MCF 10A (cell line): ENCODE measurements around the gene THPO. TPM values are rescaled to one million over a fixed set of nuclear protein-coding genes. Genes with fewer than 3 reads are reported as not detected.
A peak's percentile ranks its signal among the peaks of the same experiment; 100 is the strongest.

ENCODE experiments used
- BruUV-seq: library from RNA; stranded (reverse); fragments of 400-500 nt; replicated peaks from 2 replicates; lab custom pipeline; 2021; lab: Mats Ljungman, UMichigan
- CTCF ChIA-PET: fragments of 300-600 bp; sonication (Branson Sonifier 250); formaldehyde crosslinking; extraction: SDS; loops from one replicate; lab custom pipeline; 2021; ENCODE audit warnings: antibody characterized with exemption, inconsistent platforms; lab: Yijun Ruan, JAX
- POLR2A ChIA-PET: fragments of 300-600, 350-650 bp; sonication (Branson Sonifier 250); formaldehyde crosslinking; extraction: SDS; loops from one replicate; lab custom pipeline; 2020; ENCODE audit warnings: antibody characterized with exemption, inconsistent platforms; lab: Yijun Ruan, JAX
- DNase-seq: peaks from one replicate; pipeline ENCODE4 v3.0.0-alpha.2; 2018; ENCODE audit not compliant: unreplicated experiment
- H3K27ac Mint-ChIP-seq: one replicate; pipeline ENCODE4 v1.8.0; 2022; ENCODE audit warnings: mild to moderate bottlenecking, low read depth, mixed read lengths; ENCODE audit not compliant: unreplicated experiment
- H3K27me3 Mint-ChIP-seq: one replicate; pipeline ENCODE4 v1.8.0; 2022; ENCODE audit warnings: mixed read lengths; ENCODE audit not compliant: insufficient read depth, unreplicated experiment
- H3K36me3 Mint-ChIP-seq: one replicate; pipeline ENCODE4 v1.8.0; 2022; ENCODE audit warnings: mild to moderate bottlenecking, moderate library complexity, mixed read lengths; ENCODE audit not compliant: insufficient read depth, unreplicated experiment
- H3K4me1 Mint-ChIP-seq: one replicate; pipeline ENCODE4 v1.8.0; 2022; ENCODE audit warnings: mixed read lengths; ENCODE audit not compliant: insufficient read depth, unreplicated experiment
- H3K4me3 Mint-ChIP-seq: one replicate; pipeline ENCODE4 v1.8.0; 2022; ENCODE audit warnings: mild to moderate bottlenecking, moderate library complexity, mixed read lengths; ENCODE audit not compliant: unreplicated experiment
- H3K9me3 Mint-ChIP-seq: one replicate; pipeline ENCODE4 v1.8.0; 2022; ENCODE audit warnings: mixed read lengths; ENCODE audit not compliant: unreplicated experiment
- intact Hi-C: fragments of 100-400 bp; cut with micrococcal nuclease; formaldehyde crosslinking; loops from 2 replicates; pipeline ENCODE4 v1.14.1; 2022
- total RNA-seq: library from RNA; stranded (reverse); gene quantifications from 2 replicates; pipeline ENCODE4 v1.2.3, GENCODE V29; 2022
- TF ChIP-seq, protein P1 (sequence below): fragments of 200-600 bp; IDR thresholded peaks from one replicate; pipeline ENCODE4 v1.8.0; 2022; ENCODE audit warnings: antibody characterized with exemption, mild to moderate bottlenecking; ENCODE audit not compliant: unreplicated experiment

The THPO gene
- total RNA-seq, 1 experiment from 2014 or later = not detected

- ChIA-PET POLR2A (interaction anchor here (0.6 to 2.0 kb wide), 2 partner anchors 22 to 24 kb away, joined by 3 to 4 read pairs; no protein-coding TSS in a partner anchor), CTCF (interaction anchor here (1.2 to 2.0 kb wide), 2 partner anchors 16 to 33 kb away, joined by 3 to 8 read pairs; no protein-coding TSS in a partner anchor)
- DNase-seq = no peak
- TF ChIP-seq, protein P1, sequence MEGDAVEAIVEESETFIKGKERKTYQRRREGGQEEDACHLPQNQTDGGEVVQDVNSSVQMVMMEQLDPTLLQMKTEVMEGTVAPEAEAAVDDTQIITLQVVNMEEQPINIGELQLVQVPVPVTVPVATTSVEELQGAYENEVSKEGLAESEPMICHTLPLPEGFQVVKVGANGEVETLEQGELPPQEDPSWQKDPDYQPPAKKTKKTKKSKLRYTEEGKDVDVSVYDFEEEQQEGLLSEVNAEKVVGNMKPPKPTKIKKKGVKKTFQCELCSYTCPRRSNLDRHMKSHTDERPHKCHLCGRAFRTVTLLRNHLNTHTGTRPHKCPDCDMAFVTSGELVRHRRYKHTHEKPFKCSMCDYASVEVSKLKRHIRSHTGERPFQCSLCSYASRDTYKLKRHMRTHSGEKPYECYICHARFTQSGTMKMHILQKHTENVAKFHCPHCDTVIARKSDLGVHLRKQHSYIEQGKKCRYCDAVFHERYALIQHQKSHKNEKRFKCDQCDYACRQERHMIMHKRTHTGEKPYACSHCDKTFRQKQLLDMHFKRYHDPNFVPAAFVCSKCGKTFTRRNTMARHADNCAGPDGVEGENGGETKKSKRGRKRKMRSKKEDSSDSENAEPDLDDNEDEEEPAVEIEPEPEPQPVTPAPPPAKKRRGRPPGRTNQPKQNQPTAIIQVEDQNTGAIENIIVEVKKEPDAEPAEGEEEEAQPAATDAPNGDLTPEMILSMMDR = no peak
- H3K27me3 Mint-ChIP-seq = no peaks in the 10 kb centered on the region
- no TSS peak for BruUV-seq
- H3K36me3 Mint-ChIP-seq = peaks cover 29% of the 10 kb centered on the region
- no peak overlapping the region for H3K4me3 Mint-ChIP-seq
- H3K9me3 Mint-ChIP-seq = no peaks in the 10 kb centered on the region
- intact Hi-C loops = no loop called here
- H3K27ac Mint-ChIP-seq = no peak overlapping the region
- H3K4me1 Mint-ChIP-seq = peaks cover 33% of the 10 kb centered on the region
These were observed 39.5 kb downstream of the THPO start for GRCh38 chr3:184338511-184338945.

GRCh38 chr3:184337981-184338380 is 40.0 kb downstream of the THPO start:
- intact Hi-C loops = no loop called here
- no TSS peak for BruUV-seq
- Mint-ChIP-seq H3K9me3 (no peaks in the 10 kb centered on the region), H3K27me3 (no peaks in the 10 kb centered on the region), H3K4me1 (peaks cover 38% of the 10 kb centered on the region), H3K4me3 (no peak overlapping the region), H3K36me3 (peaks cover 33% of the 10 kb centered on the region), H3K27ac (no peak overlapping the region)
- no peak for DNase-seq
- POLR2A ChIA-PET = interaction anchor here (1.1 to 2.0 kb wide), 5 partner anchors 11 to 34 kb away, joined by 3 to 8 read pairs (median 3); no protein-coding TSS in a partner anchor
- CTCF ChIA-PET = interaction anchor here (2.0 kb wide), 1 partner anchor 17 kb away, joined by 8 read pairs; no protein-coding TSS in a partner anchor
- TF ChIP-seq, protein P1 = no peak

- BruUV-seq = no TSS peak
- CTCF ChIA-PET = interaction anchor here (1.2 to 1.4 kb wide), 2 partner anchors 16 to 25 kb away, joined by 3 to 5 read pairs; partner anchors contain the start of genes CLCN2 and POLR2H
- H3K36me3 Mint-ChIP-seq = peaks cover 40% of the 10 kb centered on the region
- DNase-seq = no peak
- peak within 1 kb of the TSS; percentile 89 for H3K27ac Mint-ChIP-seq
- H3K9me3 Mint-ChIP-seq = no peaks in the 10 kb centered on the region
- TF ChIP-seq, protein P1 = no peak
- POLR2A ChIA-PET = interaction anchor here (0.7 to 2.0 kb wide), 6 partner anchors 11 to 34 kb away, joined by 3 to 8 read pairs (median 3); no protein-coding TSS in a partner anchor
- no peaks in the 10 kb centered on the region for H3K27me3 Mint-ChIP-seq
- peaks cover 44% of the 10 kb centered on the region for H3K4me1 Mint-ChIP-seq
- peak within 1 kb of the TSS; percentile 84 for H3K4me3 Mint-ChIP-seq
- intact Hi-C loops = no loop called here
These were observed 40.6 kb downstream of the THPO start, which contains the start of gene FAM131A for GRCh38 chr3:184337399-184337714. Gene FAM131A, plus strand, starts transcription at chr3:184337600. Its CDS starts 31 bp downstream, at chr3:184337631.

- Mint-ChIP-seq H3K27me3 (no peaks in the 10 kb centered on the region), H3K36me3 (peaks cover 45% of the 10 kb centered on the region), H3K9me3 (no peaks in the 10 kb centered on the region), H3K4me1 (peaks cover 48% of the 10 kb centered on the region), H3K4me3 (peak overlapping the region; percentile 84), H3K27ac (peak overlapping the region; percentile 89)
- ChIA-PET CTCF (interaction anchor here (1.2 to 1.4 kb wide), 2 partner anchors 17 to 25 kb away, joined by 3 to 5 read pairs; partner anchors contain the start of genes CLCN2 and POLR2H), POLR2A (interaction anchor here (0.7 to 2.0 kb wide), 7 partner anchors 9 to 35 kb away, joined by 3 to 8 read pairs (median 3); no protein-coding TSS in a partner anchor)
- intact Hi-C loops = no loop called here
- BruUV-seq = no TSS peak
- peak; percentile 41 for DNase-seq
- TF ChIP-seq, protein P1 = no peak
These were observed 41.2 kb downstream of the THPO start for GRCh38 chr3:184336547-184337398.
